OCI-M2 (cell line): Measurements from ENCODE around the gene PDLIM7.

ENCODE experiments used
- DNase-seq: peaks from one replicate; lab custom pipeline; 2025; ENCODE audit not compliant: unreplicated experiment; lab: John Stamatoyannopoulos, UW

PDLIM7 gene

GRCh38 chr5:177446200-177447065 is 51.0 kb downstream of the PDLIM7 start, which contains the start of gene PRR7:
TSS of gene PRR7 (plus strand) at chr5:177446814. CDS start at chr5:177455068, 8,254 bp downstream.
- DNase-seq, result no peak

GRCh38 chr5:177445917-177446199 is 51.5 kb downstream of the PDLIM7 start:
- no peak for DNase-seq

- no peak for DNase-seq
These were observed 52.1 kb downstream of the PDLIM7 start for GRCh38 chr5:177445052-177445916.

- DNase-seq, result no peak
These were observed 53.0 kb downstream of the PDLIM7 start for GRCh38 chr5:177444106-177445051.

GRCh38 chr5:177443144-177443983 is 54.0 kb downstream of the PDLIM7 start:
- no peak for DNase-seq

GRCh38 chr5:177442066-177442826 is 55.2 kb downstream of the PDLIM7 start:
- DNase-seq, result no peak

- no peak for DNase-seq
These were observed 56.2 kb downstream of the PDLIM7 start for GRCh38 chr5:177440990-177441780.

- no peak for DNase-seq
These were observed 57.0 kb downstream of the PDLIM7 start for GRCh38 chr5:177440211-177440989.

GRCh38 chr5:177439518-177440053 is 57.8 kb downstream of the PDLIM7 start:
- no peak for DNase-seq

- no peak for DNase-seq
These were observed 58.9 kb downstream of the PDLIM7 start for GRCh38 chr5:177438468-177438867.

- no peak for DNase-seq
These were observed 59.8 kb downstream of the PDLIM7 start for GRCh38 chr5:177437623-177438022.

- no peak for DNase-seq
These were observed 61.4 kb downstream of the PDLIM7 start for GRCh38 chr5:177435847-177436536.

GRCh38 chr5:177434942-177435738 is 62.3 kb downstream of the PDLIM7 start:
- DNase-seq, result no peak

GRCh38 chr5:177434437-177434836 is 63.0 kb downstream of the PDLIM7 start:
- no peak for DNase-seq

GRCh38 chr5:177433658-177434217 is 63.7 kb downstream of the PDLIM7 start:
- DNase-seq, result no peak
